22Rv1 (cell line): ENCODE data around the gene TSPAN5.

Source experiments
- CTCF ChIP-seq: fragments of 450-650 bp; IDR thresholded peaks from 2 replicates; pipeline ENCODE4 v1.5.1; 2017; ENCODE audit warnings: mild to moderate bottlenecking
- ZFX ChIP-seq: fragments of 450-650 bp; IDR thresholded peaks from 2 replicates; pipeline ENCODE4 v1.6.1; 2017; ENCODE audit warnings: antibody characterized with exemption, borderline replicate concordance

GRCh38 chr4:98493296-98493695 is 165.1 kb downstream of the TSPAN5 start:
- TF ChIP-seq CTCF = no peak
- TF ChIP-seq ZFX = no peak
